ENCODE measurements around the gene KCNK15. TPM values are rescaled to one million over a fixed set of nuclear protein-coding genes. Genes with fewer than 3 reads are reported as not detected.

The KCNK15 gene
- polyA plus RNA-seq, 1 donor (not counting 4 experiments of a cell fraction or from before 2014, with no cell fraction given): not detected

DNA sequence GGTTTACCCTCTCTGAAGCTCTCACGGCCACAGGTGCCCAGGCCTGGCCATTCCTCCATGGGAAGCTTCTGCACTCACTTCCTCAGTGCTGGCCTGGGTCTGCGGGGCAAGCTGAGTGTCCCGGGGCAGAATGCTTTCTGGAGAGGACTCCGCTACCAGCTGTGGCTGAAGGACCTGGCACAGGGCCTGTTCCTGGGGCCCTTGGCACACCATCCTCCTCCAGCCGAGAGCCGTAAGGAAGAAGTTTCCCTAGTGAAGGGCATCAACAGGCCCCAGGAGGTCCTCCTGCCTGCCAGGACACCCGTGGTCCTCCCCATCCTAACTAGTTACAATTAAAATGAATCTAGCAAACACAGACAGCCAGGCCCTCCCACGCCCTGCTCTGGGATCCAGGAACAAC, 14.0 kb upstream of the KCNK15 start:
- TF ChIP-seq EZH2 (IDR thresholded peaks at IDR 0.05; ENCODE audit: low read length): no peak
- TF ChIP-seq, protein P1, sequence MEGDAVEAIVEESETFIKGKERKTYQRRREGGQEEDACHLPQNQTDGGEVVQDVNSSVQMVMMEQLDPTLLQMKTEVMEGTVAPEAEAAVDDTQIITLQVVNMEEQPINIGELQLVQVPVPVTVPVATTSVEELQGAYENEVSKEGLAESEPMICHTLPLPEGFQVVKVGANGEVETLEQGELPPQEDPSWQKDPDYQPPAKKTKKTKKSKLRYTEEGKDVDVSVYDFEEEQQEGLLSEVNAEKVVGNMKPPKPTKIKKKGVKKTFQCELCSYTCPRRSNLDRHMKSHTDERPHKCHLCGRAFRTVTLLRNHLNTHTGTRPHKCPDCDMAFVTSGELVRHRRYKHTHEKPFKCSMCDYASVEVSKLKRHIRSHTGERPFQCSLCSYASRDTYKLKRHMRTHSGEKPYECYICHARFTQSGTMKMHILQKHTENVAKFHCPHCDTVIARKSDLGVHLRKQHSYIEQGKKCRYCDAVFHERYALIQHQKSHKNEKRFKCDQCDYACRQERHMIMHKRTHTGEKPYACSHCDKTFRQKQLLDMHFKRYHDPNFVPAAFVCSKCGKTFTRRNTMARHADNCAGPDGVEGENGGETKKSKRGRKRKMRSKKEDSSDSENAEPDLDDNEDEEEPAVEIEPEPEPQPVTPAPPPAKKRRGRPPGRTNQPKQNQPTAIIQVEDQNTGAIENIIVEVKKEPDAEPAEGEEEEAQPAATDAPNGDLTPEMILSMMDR (optimal IDR thresholded peaks at IDR 0.05 in 1 of 3, IDR thresholded peaks at IDR 0.05 in 1 of 3, conservative IDR thresholded peaks at IDR 0.05 in 1 of 3; ENCODE audit: extremely low read depth in 1 of 3, insufficient read depth in 2 of 3, low read length in 3 of 3): no peak
- dilution Hi-C loops (cut with MboI; ENCODE audit: extremely low pct_ligation_motif_present, low sequenced_read_pairs): no loop called here
- Histone ChIP-seq H4K20me1 (ENCODE audit: control insufficient read depth, extremely low read depth, insufficient read depth, low read length) (no peaks in the 10 kb centered on the region), H3K9ac (ENCODE audit: control insufficient read depth, extremely low read depth, insufficient read depth, low read length) (no peak overlapping the region), H3K27ac (ENCODE audit: control insufficient read depth, insufficient read depth, low read length) (no peak overlapping the region), H3K79me2 (ENCODE audit: control insufficient read depth, insufficient read depth, low read length) (no peaks in the 10 kb centered on the region), H3K9me3 (ENCODE audit: control insufficient read depth, low read depth, low read length) (no peaks in the 10 kb centered on the region), H3K4me1 (ENCODE audit: control insufficient read depth, extremely low read depth, insufficient read depth, low read length) (peaks cover 35% of the 10 kb centered on the region), H3K4me3 (ENCODE audit: control insufficient read depth in 2 of 3, extremely low read depth in 1 of 3, insufficient read depth in 2 of 3, low read depth in 1 of 3, low read length in 3 of 3) (no peak overlapping the region), H3K4me2 (ENCODE audit: control insufficient read depth, extremely low read depth, insufficient read depth, low read depth, low read length) (no peak overlapping the region), H2AFZ (ENCODE audit: control insufficient read depth, low read length) (no peak overlapping the region), H3K27me3 (ENCODE audit: control insufficient read depth, extremely low read depth, insufficient read depth, low read length) (no peaks in the 10 kb centered on the region), H3K36me3 (ENCODE audit: control insufficient read depth in 2 of 2, extremely low read depth in 1 of 2, insufficient read depth in 2 of 2, low read length in 2 of 2) (no peaks in the 10 kb centered on the region), H3K9me1 (ENCODE audit: control insufficient read depth, extremely low read depth, insufficient read depth, low read length) (peaks cover 2% of the 10 kb centered on the region)
- no peak for DNase-seq (ENCODE audit: low read depth, low spot score)
- FAIRE-seq: no peak

DNA sequence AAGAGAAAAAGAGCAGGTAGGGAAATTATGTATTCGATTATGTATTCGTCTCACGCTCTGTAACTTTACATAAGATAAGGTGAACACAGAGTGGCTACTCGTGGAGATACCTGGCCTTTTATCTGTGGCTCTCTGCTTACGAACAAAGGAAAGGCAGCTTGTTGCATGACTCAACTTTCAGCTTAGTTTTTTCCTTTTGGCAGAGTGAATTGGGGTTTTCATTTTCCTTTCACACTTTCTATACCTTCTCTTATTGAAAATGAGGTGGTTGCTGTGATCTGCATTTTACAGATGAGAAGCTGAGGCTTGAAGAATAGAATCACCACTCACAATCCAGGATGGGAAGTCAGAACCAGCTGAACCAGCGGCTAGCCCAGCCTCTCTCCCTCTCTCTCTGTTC, 13.3 kb upstream of the KCNK15 start:
- DNase-seq (ENCODE audit: low read depth, low spot score): no peak
- no peaks in the 10 kb centered on the region for H4K20me1 ChIP-seq (ENCODE audit: control insufficient read depth, extremely low read depth, insufficient read depth, low read length)
- dilution Hi-C loops (cut with MboI; ENCODE audit: extremely low pct_ligation_motif_present, low sequenced_read_pairs): no loop called here
- H3K9me3 ChIP-seq (ENCODE audit: control insufficient read depth, low read depth, low read length): no peaks in the 10 kb centered on the region
- H3K9me1 ChIP-seq (ENCODE audit: control insufficient read depth, extremely low read depth, insufficient read depth, low read length): peaks cover 2% of the 10 kb centered on the region
- H3K27me3 ChIP-seq (ENCODE audit: control insufficient read depth, extremely low read depth, insufficient read depth, low read length): no peaks in the 10 kb centered on the region
- H3K4me1 ChIP-seq (ENCODE audit: control insufficient read depth, extremely low read depth, insufficient read depth, low read length): peaks cover 35% of the 10 kb centered on the region
- no peak for TF ChIP-seq EZH2 (IDR thresholded peaks at IDR 0.05; ENCODE audit: low read length)
- TF ChIP-seq, protein P1 (optimal IDR thresholded peaks at IDR 0.05 in 1 of 3, IDR thresholded peaks at IDR 0.05 in 1 of 3, conservative IDR thresholded peaks at IDR 0.05 in 1 of 3; ENCODE audit: extremely low read depth in 1 of 3, insufficient read depth in 2 of 3, low read length in 3 of 3): no peak
- no peak overlapping the region for H3K4me3 ChIP-seq (ENCODE audit: control insufficient read depth in 2 of 3, extremely low read depth in 1 of 3, insufficient read depth in 2 of 3, low read depth in 1 of 3, low read length in 3 of 3)
- no peaks in the 10 kb centered on the region for H3K36me3 ChIP-seq (ENCODE audit: control insufficient read depth in 2 of 2, extremely low read depth in 1 of 2, insufficient read depth in 2 of 2, low read length in 2 of 2)
- no peak overlapping the region for H3K9ac ChIP-seq (ENCODE audit: control insufficient read depth, extremely low read depth, insufficient read depth, low read length)
- peak overlapping the region; percentile 14 for H3K4me2 ChIP-seq (ENCODE audit: control insufficient read depth, extremely low read depth, insufficient read depth, low read depth, low read length)
- no peak overlapping the region for H3K27ac ChIP-seq (ENCODE audit: control insufficient read depth, insufficient read depth, low read length)
- no peaks in the 10 kb centered on the region for H3K79me2 ChIP-seq (ENCODE audit: control insufficient read depth, insufficient read depth, low read length)
- FAIRE-seq: no peak
- H2AFZ ChIP-seq (ENCODE audit: control insufficient read depth, low read length): no peak overlapping the region

All from keratinocyte (primary cell).